HepG2 (cell line): ENCODE measurements around the gene PPDPF. TPM values are rescaled to one million over a fixed set of nuclear protein-coding genes. Genes with fewer than 3 reads are reported as not detected.
A peak's percentile ranks its signal among the peaks of the same experiment; 100 is the strongest.
"Not testable (repeated sequence)": the region's sequence is repeated elsewhere in the genome, so short reads cannot be mapped to it uniquely, and the experiment has no call there.

Source experiments
- ATAC-seq: fragments of 200-7000 bp; cut with Tn5 transposase; 3 replicates; pipeline ENCODE4 v1.9.1; 2020; ENCODE audit warnings: mild to moderate bottlenecking, moderate library complexity
- BruUV-seq: library from RNA; stranded (reverse); fragments of 400-500 nt; replicated peaks from 2 replicates; lab custom pipeline; 2021; lab: Mats Ljungman, UMichigan
- CTCF ChIA-PET: fragments of 300-600 bp; formaldehyde crosslinking; extraction: SDS; loops from one replicate; lab custom pipeline; 2021; ENCODE audit warnings: low total read pairs, inconsistent platforms, low intra/inter-chr PET ratio; lab: Yijun Ruan, JAX
- POLR2A ChIA-PET: fragments of 350-600 bp; sonication (Branson Sonifier 250); formaldehyde crosslinking; loops from one replicate; lab custom pipeline; 2020; ENCODE audit warnings: antibody characterized with exemption, inconsistent platforms; lab: Yijun Ruan, JAX
- DNase-seq: peaks from one replicate; pipeline ENCODE4 v3.0.0-alpha.2; 2015; ENCODE audit warnings: low spot score
- FAIRE-seq: peaks from 3 replicates; lab custom pipeline; 2011; peaks lifted over from hg19 to GRCh38; lab: Jason Lieb, UNC
- H2AFZ ChIP-seq: one replicate; pipeline ENCODE4 v1.6.1; 2011; ENCODE audit warnings: low read length, inconsistent platforms
- H3K27ac ChIP-seq: fragments of 300-600 bp; 3 replicates; pipeline ENCODE4 v1.8.0; 2011; ENCODE audit warnings: mixed run types, mild to moderate bottlenecking, mixed read lengths, low read length, inconsistent platforms; ENCODE audit not compliant: insufficient read depth; ENCODE audit errors: extremely low read length
- H3K27me3 ChIP-seq, 2 experiments: fragments of 200-600 bp in 1 of 2; 2 replicates in 1 of 2; 3 replicates in 1 of 2; pipeline versions ENCODE4 v1.6.0 to v1.8.0; 2011; ENCODE audit warnings: low read length in 2 of 2, mild to moderate bottlenecking in 2 of 2, moderate library complexity in 2 of 2, inconsistent platforms in 1 of 2; ENCODE audit not compliant: insufficient read depth in 2 of 2, control insufficient read depth in 1 of 2
- H3K36me3 ChIP-seq, 2 experiments: fragments of 200-600 bp in 1 of 2; replicated peaks in 1 of 2; 2 replicates in 1 of 2; 3 replicates in 1 of 2; pipeline versions ENCODE4 v1.5.1 to v1.8.0; 2011; ENCODE audit warnings: low read length in 2 of 2, inconsistent platforms in 1 of 2; ENCODE audit not compliant: insufficient read depth in 2 of 2, control insufficient read depth in 1 of 2
- H3K4me1 ChIP-seq: 2 replicates; pipeline ENCODE4 v1.5.1; 2012; ENCODE audit warnings: low read length, inconsistent platforms; ENCODE audit not compliant: insufficient read depth
- H3K4me2 ChIP-seq: 2 replicates; pipeline ENCODE4 v1.6.0; 2011; ENCODE audit warnings: low read depth, low read length, inconsistent platforms
- H3K4me3 ChIP-seq, 3 experiments: fragments of 200-600 bp in 1 of 3; sonication (generic), shearing (Covaris generic) in 1 of 3; replicated peaks in 1 of 3; 2 replicates each; pipeline ENCODE4 v1.5.1; 2011 to 2016; ENCODE audit warnings: low read length in 3 of 3, inconsistent platforms in 2 of 3, low read depth in 2 of 3, mild to moderate bottlenecking in 2 of 3, control low read depth in 1 of 3, mixed read lengths in 1 of 3; ENCODE audit not compliant: insufficient read depth in 1 of 3
- H3K79me2 ChIP-seq: one replicate; pipeline ENCODE4 v1.6.1; 2011; ENCODE audit warnings: low read length, inconsistent platforms; ENCODE audit not compliant: insufficient read depth
- H3K9ac ChIP-seq: 2 replicates; pipeline ENCODE4 v1.6.0; 2011; ENCODE audit warnings: mild to moderate bottlenecking, low read depth, low read length, inconsistent platforms; ENCODE audit not compliant: insufficient read depth
- H3K9me3 ChIP-seq: 2 replicates; pipeline ENCODE4 v1.5.1; 2012; ENCODE audit warnings: mild to moderate bottlenecking, low read length
- H4K20me1 ChIP-seq: 2 replicates; pipeline ENCODE4 v1.6.0; 2011; ENCODE audit warnings: inconsistent platforms, mild to moderate bottlenecking, low read length, moderate library complexity; ENCODE audit not compliant: insufficient read depth
- CENPX ChIP-seq: sonication (generic); formaldehyde crosslinking; IDR thresholded peaks from 2 replicates; pipeline ENCODE4 v1.9.0; 2021; ENCODE audit warnings: mild to moderate bottlenecking, missing genetic modification reagents, moderate library complexity
- CHD2 ChIP-seq: IDR thresholded peaks from 2 replicates; pipeline ENCODE4 v1.6.1; 2011; ENCODE audit warnings: low read depth, low read length, improper control_type of control experiment
- KDM5A ChIP-seq: fragments of 200-600 bp; sonication (generic); IDR thresholded peaks from 2 replicates; pipeline ENCODE4 v1.7.0; 2018; ENCODE audit warnings: antibody characterized with exemption, mild to moderate bottlenecking, low read length, borderline replicate concordance
- ZNF367 ChIP-seq: sonication (generic); formaldehyde crosslinking; IDR thresholded peaks from 2 replicates; pipeline ENCODE4 v1.4.0; 2020; ENCODE audit warnings: missing genetic modification reagents, borderline replicate concordance
- WGBS: methylation state at CpG from one replicate; pipeline ENCODE4 v1.1.6; 2017; ENCODE audit warnings: low lambda C conversion rate; 5-methylcytosine and 5-hydroxymethylcytosine counted together
- in situ Hi-C: cut with HindIII; loops from 2 replicates; pipeline ENCODE4 v1.10.0; 2017; ENCODE audit warnings: low pct_unique_long_range_greater_than_20kb; ENCODE audit not compliant: extremely low pct_ligation_motif_present
- intact Hi-C: fragments of 100-400 bp; cut with micrococcal nuclease; formaldehyde crosslinking; loops from one replicate; pipeline ENCODE4 v1.10.0; 2022; ENCODE audit not compliant: unreplicated experiment
- polyA plus RNA-seq, 8 experiments: library from polyadenylated mRNA; depleted of rRNA in 3 of 8; stranded (reverse) in 7 of 8; unstranded in 1 of 8; fragments of >200 nt; fragmentation: Illumina TruSeq in 4 of 8; extraction: Trizol in 4 of 8; gene quantifications; 2 replicates each; pipeline versions ENCODE4 v1.2.1 to v1.2.3, GENCODE V29; 2011 to 2016; ENCODE audit warnings: low read depth in 4 of 8, missing spikeins in 1 of 8, mixed read lengths in 1 of 8; ENCODE audit not compliant: insufficient read depth in 1 of 8
- total RNA-seq, 5 experiments: library from RNA; depleted of rRNA; stranded (reverse); fragments of >200 nt; fragmentation: Illumina TruSeq; extraction: Trizol; gene quantifications; 2 replicates each; pipeline ENCODE4 v1.2.3, GENCODE V29; 2016; ENCODE audit warnings: low read depth in 1 of 5
- TF ChIP-seq, protein P1 (sequence below): sonication (generic); formaldehyde crosslinking; IDR thresholded peaks from 2 replicates; pipeline ENCODE4 v1.4.0; 2020; ENCODE audit warnings: missing genetic modification reagents, low read depth, mild to moderate bottlenecking, borderline replicate concordance

The PPDPF gene
- total and polyA plus RNA-seq, 2 of the 13 experiments (the other 11 are each of a cell fraction or from before 2014, with no cell fraction given) = 1.8 to 7.0 TPM

DNA sequence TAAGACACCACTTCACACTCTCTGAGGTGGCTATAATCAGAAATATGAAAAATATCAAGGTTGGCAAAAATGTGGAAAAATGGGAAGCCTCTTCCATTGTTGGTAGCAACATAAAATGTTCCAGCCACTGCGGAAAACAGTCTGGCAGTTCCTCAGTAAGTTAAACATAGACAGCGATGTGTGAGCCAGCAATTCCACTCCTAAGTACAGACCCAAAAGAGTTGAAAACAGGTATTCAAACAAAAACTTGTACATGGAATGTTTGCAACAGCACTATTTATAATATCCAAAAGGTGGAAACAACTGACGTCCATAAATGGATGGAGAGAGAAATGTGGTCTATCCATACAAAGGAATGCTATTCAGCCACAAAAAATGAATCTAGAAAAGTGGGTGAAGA, 7.4 kb upstream of the PPDPF start (continued):
- TF ChIP-seq ZNF367 (CRISPR knock-in tag) = no peak
- no peak for TF ChIP-seq CENPX (CRISPR knock-in tag)
- no peak for TF ChIP-seq KDM5A
- TF ChIP-seq, protein P1, sequence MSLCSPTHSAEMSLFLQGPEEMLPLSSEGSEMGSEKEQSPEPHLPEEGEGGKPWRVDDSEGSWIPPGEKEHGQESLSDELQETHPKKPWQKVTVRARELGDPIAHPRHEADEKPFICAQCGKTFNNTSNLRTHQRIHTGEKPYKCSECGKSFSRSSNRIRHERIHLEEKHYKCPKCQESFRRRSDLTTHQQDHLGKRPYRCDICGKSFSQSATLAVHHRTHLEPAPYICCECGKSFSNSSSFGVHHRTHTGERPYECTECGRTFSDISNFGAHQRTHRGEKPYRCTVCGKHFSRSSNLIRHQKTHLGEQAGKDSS (CRISPR knock-in tag) = no peak

DNA sequence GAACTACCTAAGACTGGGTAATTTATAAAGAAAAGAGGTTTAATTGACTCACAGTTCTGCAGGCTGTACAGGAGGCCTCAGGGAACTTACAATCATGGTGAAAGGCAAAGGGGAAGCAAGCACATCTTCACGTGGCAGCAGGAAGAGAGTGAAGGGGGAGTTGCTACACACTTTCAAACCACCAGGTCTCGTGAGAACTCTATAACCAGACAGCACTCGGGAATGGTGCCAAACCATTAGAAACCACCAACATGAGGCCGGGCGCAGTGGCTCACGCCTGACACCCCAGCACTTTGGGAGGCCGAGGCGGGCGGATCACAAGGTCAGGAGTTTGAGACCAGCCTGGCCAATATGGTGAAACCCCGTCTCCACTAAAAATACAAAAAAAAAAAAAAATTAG, 6.0 kb upstream of the PPDPF start:
- H3K27ac ChIP-seq, H3K9me3 ChIP-seq, ATAC-seq, intact Hi-C loops, FAIRE-seq, H3K9ac ChIP-seq, H3K4me2 ChIP-seq, CTCF ChIA-PET, H3K4me3 ChIP-seq, BruUV-seq, H4K20me1 ChIP-seq, DNase-seq, H3K79me2 ChIP-seq, POLR2A ChIA-PET, in situ Hi-C loops, H3K4me1 ChIP-seq, H2AFZ ChIP-seq, H3K36me3 ChIP-seq: not testable (repeated sequence)
- WGBS = 22% methylated on average over 10 of the region's 10 CpGs
- peaks cover 21 to 82% of the 10 kb centered on the region in 2 experiments for H3K27me3 ChIP-seq
- TF ChIP-seq CHD2 = peak; percentile 62; the same call in 1 of the 2 replicates
